Endothelial cell of umbilical vein (primary cell): ENCODE results near the gene RAMACL.

Experiments used
- EZH2 ChIP-seq: IDR thresholded peaks from 2 replicates; pipeline ENCODE4 v1.6.1; 2012; ENCODE audit warnings: borderline replicate concordance, low read depth, mild to moderate bottlenecking, moderate library complexity, low read length, inconsistent platforms; ENCODE audit not compliant: severe bottlenecking
- FOS ChIP-seq: IDR thresholded peaks from 2 replicates; pipeline ENCODE4 v1.6.1; 2011; ENCODE audit warnings: mild to moderate bottlenecking, low read length, moderate library complexity, borderline replicate concordance; ENCODE audit not compliant: insufficient read depth
- GATA2 ChIP-seq: IDR thresholded peaks from 2 replicates; pipeline ENCODE4 v1.7.0; 2011; ENCODE audit warnings: low read depth, mild to moderate bottlenecking, moderate library complexity, mixed read lengths, low read length; ENCODE audit not compliant: insufficient read length, insufficient read depth
- JUN ChIP-seq: IDR thresholded peaks from 2 replicates; pipeline ENCODE4 v1.6.1; 2011; ENCODE audit warnings: borderline replicate concordance, low read depth; ENCODE audit not compliant: insufficient read length, insufficient read depth
- POLR2A ChIP-seq: IDR thresholded peaks from 2 replicates; pipeline ENCODE4 v1.6.1; 2012; ENCODE audit warnings: low read depth, mild to moderate bottlenecking, control low read depth, low read length
- POLR2AphosphoS5 ChIP-seq: IDR thresholded peaks from 2 replicates; pipeline ENCODE4 v1.6.1; 2012; ENCODE audit warnings: low read depth, mild to moderate bottlenecking, control low read depth, low read length, moderate library complexity; ENCODE audit not compliant: insufficient read depth
- TF ChIP-seq, protein P1 (sequence below): IDR thresholded peaks from 2 replicates; pipeline ENCODE4 v1.6.1; 2011; ENCODE audit not compliant: insufficient read depth, insufficient read length
- TF ChIP-seq, protein P2 (sequence below), 2 donors: IDR thresholded peaks; 1 replicate in 1 of 2; 2 replicates in 1 of 2; pipeline ENCODE4 v1.5.1; 2011; ENCODE audit warnings: low read length in 2 of 2, mild to moderate bottlenecking in 2 of 2, moderate library complexity in 2 of 2, control low read depth in 1 of 2, inconsistent platforms in 1 of 2, low read depth in 1 of 2; ENCODE audit not compliant: insufficient read depth in 1 of 2; ENCODE audit errors: extremely low read depth in 1 of 2

- TF ChIP-seq, protein P1, sequence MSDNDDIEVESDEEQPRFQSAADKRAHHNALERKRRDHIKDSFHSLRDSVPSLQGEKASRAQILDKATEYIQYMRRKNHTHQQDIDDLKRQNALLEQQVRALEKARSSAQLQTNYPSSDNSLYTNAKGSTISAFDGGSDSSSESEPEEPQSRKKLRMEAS, result no peak
- no peak for TF ChIP-seq POLR2A
- TF ChIP-seq, protein P2, sequence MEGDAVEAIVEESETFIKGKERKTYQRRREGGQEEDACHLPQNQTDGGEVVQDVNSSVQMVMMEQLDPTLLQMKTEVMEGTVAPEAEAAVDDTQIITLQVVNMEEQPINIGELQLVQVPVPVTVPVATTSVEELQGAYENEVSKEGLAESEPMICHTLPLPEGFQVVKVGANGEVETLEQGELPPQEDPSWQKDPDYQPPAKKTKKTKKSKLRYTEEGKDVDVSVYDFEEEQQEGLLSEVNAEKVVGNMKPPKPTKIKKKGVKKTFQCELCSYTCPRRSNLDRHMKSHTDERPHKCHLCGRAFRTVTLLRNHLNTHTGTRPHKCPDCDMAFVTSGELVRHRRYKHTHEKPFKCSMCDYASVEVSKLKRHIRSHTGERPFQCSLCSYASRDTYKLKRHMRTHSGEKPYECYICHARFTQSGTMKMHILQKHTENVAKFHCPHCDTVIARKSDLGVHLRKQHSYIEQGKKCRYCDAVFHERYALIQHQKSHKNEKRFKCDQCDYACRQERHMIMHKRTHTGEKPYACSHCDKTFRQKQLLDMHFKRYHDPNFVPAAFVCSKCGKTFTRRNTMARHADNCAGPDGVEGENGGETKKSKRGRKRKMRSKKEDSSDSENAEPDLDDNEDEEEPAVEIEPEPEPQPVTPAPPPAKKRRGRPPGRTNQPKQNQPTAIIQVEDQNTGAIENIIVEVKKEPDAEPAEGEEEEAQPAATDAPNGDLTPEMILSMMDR (IDR thresholded peaks at IDR 0.05; ENCODE audit: extremely low read depth in 1 of 2, insufficient read depth in 1 of 2, low read depth in 1 of 2, low read length in 2 of 2), result no peak
- TF ChIP-seq GATA2, result no peak
- TF ChIP-seq EZH2, result no peak
- no peak for TF ChIP-seq POLR2AphosphoS5
- TF ChIP-seq JUN, result no peak
- TF ChIP-seq FOS, result no peak
Measured at GRCh38 chr6:166582258-166582657, 4.2 kb downstream of the RAMACL start.
